GM03348 (cell line): ENCODE measurements around the gene GYPB.
"Not testable (repeated sequence)": the region's sequence is repeated elsewhere in the genome, so short reads cannot be mapped to it uniquely, and the experiment has no call there.

ENCODE experiments used
- DNase-seq: peaks from one replicate; pipeline ENCODE4 v3.0.0; 2012; ENCODE audit warnings: low spot score

Gene GYPB

DNA sequence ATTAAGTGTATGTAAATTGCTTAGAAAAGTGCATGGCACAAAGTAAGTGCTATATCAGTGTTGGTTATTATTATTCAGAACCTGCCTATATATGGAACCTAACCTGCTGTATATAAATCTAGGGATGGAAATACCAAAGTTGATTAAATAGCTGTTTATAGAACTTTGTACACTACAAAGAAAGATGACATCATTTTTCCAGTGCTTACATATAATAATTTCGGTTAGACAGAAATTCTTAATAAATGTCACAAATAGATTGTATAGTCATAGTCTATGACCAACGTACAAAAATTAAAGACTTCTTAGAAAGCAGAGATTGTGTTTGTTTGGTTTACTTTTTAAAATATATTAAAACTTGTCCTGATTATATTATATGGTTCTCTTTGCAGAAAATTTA is 4.4 kb downstream of the GYPB start:
- DNase-seq, result no peak

DNA sequence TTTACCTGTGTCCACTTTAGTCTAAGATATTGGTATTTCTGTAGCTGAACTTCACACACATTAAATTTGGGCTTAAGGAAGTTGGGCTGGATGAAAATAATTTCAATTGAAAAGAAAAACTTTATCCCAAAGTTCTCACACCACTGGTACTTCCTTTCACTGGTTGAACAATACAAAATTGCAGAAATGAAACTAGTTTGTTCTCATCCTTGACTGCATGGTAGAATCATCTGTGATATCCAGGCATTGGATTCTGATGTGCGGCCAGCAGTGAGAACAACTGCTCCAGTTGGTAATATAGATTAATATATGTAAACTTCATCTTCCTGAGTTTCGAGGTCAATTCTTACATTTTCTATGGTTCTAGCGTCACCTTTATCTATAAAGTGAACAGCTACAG is 10.6 kb downstream of the GYPB start:
- not testable (repeated sequence) for DNase-seq

DNA sequence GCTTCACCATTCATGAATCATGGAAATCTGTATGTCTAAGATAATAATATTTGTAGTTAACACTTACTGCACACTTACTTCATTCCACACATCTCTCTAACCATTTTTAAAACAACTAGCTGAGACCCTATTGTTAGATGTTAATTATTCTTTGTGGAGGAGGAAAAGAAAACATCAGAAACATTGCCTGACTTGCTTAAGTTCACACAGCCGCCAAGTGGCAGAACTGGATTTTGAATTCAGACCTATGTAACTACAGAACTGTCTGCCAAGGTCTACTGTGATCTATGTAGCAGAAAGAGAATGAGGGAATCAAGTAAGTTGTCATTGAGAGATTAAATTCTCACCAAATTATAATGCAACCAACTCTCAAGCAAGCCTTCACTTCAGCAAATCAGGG is 11.2 kb downstream of the GYPB start:
- DNase-seq, result not testable (repeated sequence)

DNA sequence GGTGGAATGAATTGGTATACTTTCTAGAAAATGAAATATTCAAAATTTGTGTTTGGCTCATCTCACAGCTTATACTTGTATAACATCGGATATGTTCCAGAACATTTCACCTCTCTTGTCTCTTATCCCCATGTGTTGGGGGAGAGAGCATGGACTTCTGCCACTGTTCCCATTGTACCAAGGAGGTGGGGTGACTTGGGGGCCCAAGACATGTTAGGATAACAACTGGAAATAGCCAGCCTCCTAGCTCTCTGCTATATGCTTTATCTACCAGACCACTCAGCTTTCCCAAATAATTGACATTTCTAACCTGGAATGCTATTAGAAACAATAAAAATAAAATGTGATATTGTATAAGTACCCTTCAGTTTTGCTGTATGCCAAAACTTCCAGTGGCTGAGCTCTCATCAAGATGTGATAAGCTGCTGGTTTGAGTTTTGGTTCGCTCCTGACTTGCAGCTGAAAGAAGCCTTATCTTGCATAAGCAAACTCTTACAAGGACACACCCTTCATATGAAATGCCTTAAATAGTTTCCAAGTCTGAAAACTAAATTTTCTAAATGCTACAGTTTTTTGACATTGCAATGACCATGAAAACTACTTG is 12.9 kb downstream of the GYPB start:
- not testable (repeated sequence) for DNase-seq

GRCh38 chr4:144005558-144005953 is 13.6 kb downstream of the GYPB start:
- DNase-seq, result not testable (repeated sequence)

DNA sequence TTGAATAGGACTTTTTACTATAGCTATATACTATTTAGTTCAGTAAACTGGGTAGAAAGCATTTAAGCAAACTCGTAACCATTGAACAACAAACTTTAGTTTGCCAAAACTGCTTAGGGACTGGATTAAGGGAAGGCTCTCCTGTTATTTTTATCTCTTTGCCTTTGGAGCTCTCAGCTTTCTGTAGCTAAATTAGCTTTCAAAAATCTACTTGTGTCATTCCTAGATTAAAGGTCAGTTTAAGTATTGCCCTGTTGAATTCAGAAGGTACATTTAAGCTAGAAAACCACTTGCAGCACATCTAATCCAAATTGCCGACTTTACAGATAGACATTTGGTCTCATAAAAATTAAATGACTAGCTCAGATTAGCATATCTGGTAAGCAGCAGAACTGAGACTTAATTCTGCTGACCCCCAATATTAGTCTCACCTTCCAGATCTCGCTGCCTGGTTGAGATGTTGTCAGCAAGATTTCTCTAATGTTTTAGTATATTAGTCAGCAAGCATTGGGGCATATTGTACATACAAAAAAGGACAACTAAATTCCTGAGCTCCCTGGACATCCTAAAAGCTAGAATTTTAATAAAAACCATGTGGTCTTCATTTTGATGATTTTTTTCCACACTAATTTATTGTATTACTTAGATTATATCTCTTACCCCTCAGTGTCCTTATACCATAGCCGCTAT is 14.2 kb downstream of the GYPB start:
- peak; percentile 47 for DNase-seq

DNA sequence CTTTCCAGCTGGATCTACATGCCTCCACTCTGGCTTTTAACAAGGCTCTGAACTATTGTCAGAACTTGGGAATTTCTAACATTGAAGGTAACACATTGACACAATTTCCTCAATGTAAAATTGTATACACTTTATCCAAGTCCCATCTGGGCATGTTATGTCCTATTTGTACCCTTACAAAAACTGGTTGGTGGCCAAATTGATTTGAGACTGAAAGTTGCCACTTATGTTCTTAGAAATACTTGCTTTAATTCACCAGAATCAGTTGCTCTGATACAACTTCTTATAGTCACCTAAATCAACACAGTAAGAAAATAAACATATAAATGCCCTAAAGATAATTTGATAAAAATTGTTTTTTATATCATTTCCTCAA is 15.3 kb downstream of the GYPB start:
- not testable (repeated sequence) for DNase-seq

DNA sequence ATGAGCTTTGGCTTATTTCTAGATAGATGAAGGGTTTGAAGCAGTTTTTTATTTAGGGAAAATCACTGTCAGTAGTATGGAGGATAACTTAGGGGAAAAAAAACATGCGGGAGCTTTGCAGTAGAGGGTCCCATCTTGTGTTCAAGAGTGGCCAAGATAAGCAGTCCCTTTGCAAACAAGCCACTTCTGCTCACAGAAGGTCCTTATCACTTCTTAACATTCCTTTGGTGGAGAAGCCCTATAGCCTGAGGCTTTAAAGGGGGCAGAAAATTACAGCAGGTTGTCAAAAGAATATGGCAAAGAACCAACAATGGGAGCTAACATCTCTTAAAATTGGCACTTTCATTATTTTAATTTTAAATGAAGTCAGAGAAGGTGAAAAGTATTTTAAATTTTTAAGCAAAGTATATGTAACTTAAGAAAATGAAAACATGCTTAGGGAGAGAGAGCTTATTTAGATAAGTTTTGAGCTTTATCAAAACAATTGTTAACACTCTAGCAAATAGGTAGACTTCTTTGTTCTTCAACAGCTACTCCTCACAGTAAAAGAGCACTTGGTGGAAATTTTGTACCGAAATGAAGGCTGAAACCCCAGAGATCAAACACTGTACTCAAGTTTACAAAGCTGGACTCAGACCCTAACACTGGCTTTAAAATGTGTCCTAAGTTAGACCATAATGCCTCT is 15.8 kb downstream of the GYPB start:
- DNase-seq, result not testable (repeated sequence)

DNA sequence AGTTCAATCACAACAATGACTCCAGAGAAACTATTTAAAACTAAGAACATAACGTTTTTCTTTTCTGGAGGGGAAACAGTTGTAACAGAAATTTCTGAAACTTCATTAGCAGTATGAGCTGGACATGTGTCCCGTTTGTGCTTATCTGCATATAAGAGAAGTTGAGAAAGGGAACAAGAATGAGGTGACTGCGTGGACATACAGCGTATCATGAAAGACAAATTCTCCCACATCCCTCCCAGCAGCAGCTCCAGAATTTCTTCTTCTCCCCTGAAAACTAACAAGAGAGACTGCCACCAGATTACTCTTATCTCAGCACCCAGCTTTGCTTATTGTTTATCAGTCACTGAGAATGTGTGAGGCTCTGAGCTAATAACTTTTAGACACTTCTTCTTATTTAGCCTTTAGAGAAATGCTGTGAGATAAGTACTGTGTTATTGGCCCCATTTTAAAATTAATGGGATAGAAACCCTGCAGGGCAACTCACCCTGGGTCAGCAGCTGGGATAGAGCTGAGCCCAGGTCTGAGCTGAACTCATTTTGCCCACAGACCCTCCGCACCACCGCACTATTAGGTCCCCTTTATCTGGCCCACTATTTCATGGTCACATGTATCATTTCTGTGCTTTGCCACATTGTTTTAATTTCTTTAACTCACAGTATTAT is 18.7 kb downstream of the GYPB start:
- DNase-seq, result not testable (repeated sequence)

- DNase-seq, result not testable (repeated sequence)
These were observed 23.0 kb downstream of the GYPB start for GRCh38 chr4:143996193-143996592.

GRCh38 chr4:143991761-143992160 is 27.4 kb downstream of the GYPB start:
- not testable (repeated sequence) for DNase-seq

- not testable (repeated sequence) for DNase-seq
These were observed 28.5 kb downstream of the GYPB start for GRCh38 chr4:143990717-143991116.

DNA sequence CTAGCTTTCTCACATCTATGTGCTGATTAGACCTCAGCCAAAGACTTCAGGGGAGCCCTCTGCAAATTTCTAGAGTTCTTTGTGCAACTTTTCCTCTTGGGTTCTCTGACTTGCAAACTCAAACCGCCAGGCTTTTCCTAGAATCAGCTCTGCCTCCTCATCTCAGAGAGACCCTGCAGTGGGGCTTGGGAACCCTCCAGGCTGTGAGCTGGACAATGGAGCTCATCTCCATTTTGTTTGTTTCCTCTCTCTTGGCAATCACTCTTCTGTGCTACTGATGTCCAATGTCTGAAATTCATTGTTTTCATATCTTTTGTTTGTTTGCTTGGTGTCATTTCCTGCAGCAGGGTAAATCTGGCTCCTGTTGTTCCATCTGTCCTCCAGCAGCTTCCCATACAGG is 33.0 kb downstream of the GYPB start:
- no peak for DNase-seq

GRCh38 chr4:143980776-143981175 is 38.4 kb downstream of the GYPB start:
- DNase-seq, result peak; percentile 4

GRCh38 chr4:143975527-143975926 is 43.7 kb downstream of the GYPB start:
- not testable (repeated sequence) for DNase-seq

DNA sequence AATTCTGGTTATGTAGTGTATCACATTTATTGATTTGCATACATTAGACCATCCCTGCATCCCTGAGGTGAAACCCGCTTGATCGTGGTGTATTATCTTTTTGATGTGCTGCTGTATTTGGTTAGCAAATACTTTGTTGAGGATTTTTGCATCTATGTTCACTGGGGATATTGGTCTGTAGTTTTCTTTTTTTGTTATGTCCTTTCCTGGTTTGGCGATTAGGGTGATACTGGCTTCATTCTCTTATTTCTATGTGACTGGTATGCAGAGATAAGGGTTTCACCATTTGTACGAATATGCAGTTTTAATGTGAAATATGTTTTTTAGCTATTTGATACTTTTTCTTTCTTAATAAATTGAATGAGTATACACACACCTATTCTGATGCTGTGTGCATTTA is 45.2 kb downstream of the GYPB start:
- not testable (repeated sequence) for DNase-seq

DNA sequence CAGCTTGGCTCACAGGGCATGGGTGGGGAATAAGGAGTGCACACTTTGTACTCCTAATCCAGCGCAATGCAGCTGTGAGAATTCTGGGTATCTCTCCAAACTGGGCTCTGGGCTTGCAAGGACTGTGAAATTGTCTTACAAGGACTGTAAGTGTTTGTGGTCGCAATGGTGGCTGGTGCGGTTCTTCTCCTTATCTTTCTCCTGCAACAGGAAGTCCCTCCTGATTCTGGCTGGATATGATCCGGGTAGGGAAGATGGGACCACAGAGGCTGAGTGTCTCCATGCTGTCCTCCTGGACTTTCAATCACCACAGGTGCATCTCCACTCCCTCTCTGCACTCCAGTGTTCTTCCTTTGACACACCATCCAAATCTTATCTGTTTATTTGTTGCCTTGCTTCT is 58.1 kb downstream of the GYPB start:
- no peak for DNase-seq

GRCh38 chr4:143955306-143955705 is 63.9 kb downstream of the GYPB start:
- not testable (repeated sequence) for DNase-seq

- DNase-seq, result not testable (repeated sequence)
These were observed 67.7 kb downstream of the GYPB start for GRCh38 chr4:143951458-143951972.

DNA sequence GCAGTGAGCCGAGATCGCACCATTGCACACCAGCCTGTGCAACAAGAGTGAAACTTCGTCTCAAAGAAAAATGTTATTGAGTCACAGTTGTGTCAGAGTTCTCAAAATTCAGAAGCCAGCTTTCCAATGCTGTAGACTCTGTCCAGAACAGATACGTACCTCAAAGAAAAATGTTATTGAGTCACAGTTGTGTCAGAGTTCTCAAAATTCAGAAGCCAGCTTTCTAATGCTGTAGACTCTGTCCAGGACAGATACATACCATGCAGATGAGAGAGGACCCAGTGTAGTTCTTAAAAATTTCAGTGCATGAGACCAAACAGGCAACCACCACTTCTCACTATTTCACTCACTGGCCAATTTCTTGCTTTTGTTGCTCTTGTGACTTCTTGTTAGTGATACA is 68.2 kb downstream of the GYPB start:
- DNase-seq, result not testable (repeated sequence)

- not testable (repeated sequence) for DNase-seq
These were observed 69.0 kb downstream of the GYPB start for GRCh38 chr4:143950185-143950584.

DNA sequence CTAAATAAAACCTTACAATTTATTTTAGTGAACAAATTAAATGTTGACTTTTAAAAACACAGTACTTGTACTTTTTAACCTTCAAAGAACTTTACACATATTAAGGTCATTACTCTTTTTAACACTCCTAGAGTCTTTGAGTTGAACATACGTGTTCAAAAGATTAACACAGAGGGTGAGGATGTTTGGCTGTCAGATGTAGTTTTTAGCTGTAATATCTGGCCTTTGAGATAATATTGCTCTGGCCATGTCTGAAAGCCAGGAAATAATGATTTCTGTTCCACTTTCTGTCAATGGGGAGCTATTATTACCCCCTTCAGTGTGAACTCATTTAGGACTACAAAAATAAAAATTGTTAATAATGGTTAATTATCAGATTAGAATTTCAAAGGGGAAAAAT is 71.7 kb downstream of the GYPB start:
- DNase-seq, result not testable (repeated sequence)
